ENCODE measurements around the gene SART3.

Gene SART3

DNA sequence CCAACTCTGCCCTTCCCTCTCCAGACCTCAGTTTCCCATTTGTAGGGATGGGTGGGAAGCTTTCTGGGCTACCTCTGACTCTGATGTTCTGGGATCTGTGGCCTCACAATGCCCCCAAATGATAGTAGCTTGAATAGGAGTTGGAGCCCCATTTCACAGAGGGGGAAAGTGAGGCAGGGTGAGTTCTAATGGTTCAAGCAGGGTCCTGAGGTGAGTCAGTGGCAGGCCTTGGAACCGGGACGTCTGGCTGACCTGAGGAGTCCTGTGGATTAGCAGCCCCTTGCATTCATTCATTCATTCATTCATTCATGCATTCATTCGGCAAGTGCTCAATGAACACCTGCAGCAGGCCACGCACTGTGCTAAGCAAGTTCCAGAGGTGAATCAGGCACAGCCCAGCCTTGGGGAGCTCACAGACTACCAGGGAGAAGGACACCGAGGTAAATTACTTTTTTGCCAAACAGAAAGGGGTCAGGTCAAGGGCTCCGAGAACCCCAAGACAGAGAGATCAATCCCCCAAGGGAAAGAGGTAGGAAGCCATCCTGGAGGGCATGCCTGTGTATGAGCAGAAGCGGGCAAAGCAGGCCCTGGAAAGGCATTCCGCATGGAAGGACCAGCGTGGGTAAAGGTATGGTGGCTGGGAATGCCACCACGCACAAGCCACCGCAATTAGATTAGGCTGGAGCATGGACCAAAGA is 37.7 kb upstream of the SART3 start:
- no peaks in the 10 kb centered on the region for H3K4me1 ChIP-seq (ENCODE audit: control insufficient read depth in 1 of 2, insufficient read depth in 1 of 2, low read depth in 1 of 2, low read length in 1 of 2)
- peaks cover 8% of the 10 kb centered on the region for H3K27me3 ChIP-seq
- H3K4me3 ChIP-seq (ENCODE audit: low read depth in 1 of 2, low read length in 1 of 2), result no peak overlapping the region
- no peaks in the 10 kb centered on the region for H3K9me3 ChIP-seq
- TF ChIP-seq, protein P1, sequence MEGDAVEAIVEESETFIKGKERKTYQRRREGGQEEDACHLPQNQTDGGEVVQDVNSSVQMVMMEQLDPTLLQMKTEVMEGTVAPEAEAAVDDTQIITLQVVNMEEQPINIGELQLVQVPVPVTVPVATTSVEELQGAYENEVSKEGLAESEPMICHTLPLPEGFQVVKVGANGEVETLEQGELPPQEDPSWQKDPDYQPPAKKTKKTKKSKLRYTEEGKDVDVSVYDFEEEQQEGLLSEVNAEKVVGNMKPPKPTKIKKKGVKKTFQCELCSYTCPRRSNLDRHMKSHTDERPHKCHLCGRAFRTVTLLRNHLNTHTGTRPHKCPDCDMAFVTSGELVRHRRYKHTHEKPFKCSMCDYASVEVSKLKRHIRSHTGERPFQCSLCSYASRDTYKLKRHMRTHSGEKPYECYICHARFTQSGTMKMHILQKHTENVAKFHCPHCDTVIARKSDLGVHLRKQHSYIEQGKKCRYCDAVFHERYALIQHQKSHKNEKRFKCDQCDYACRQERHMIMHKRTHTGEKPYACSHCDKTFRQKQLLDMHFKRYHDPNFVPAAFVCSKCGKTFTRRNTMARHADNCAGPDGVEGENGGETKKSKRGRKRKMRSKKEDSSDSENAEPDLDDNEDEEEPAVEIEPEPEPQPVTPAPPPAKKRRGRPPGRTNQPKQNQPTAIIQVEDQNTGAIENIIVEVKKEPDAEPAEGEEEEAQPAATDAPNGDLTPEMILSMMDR (IDR thresholded peaks at IDR 0.05), result no peak
- H3K27ac ChIP-seq, result no peak overlapping the region
- no peaks in the 10 kb centered on the region for H3K36me3 ChIP-seq

DNA sequence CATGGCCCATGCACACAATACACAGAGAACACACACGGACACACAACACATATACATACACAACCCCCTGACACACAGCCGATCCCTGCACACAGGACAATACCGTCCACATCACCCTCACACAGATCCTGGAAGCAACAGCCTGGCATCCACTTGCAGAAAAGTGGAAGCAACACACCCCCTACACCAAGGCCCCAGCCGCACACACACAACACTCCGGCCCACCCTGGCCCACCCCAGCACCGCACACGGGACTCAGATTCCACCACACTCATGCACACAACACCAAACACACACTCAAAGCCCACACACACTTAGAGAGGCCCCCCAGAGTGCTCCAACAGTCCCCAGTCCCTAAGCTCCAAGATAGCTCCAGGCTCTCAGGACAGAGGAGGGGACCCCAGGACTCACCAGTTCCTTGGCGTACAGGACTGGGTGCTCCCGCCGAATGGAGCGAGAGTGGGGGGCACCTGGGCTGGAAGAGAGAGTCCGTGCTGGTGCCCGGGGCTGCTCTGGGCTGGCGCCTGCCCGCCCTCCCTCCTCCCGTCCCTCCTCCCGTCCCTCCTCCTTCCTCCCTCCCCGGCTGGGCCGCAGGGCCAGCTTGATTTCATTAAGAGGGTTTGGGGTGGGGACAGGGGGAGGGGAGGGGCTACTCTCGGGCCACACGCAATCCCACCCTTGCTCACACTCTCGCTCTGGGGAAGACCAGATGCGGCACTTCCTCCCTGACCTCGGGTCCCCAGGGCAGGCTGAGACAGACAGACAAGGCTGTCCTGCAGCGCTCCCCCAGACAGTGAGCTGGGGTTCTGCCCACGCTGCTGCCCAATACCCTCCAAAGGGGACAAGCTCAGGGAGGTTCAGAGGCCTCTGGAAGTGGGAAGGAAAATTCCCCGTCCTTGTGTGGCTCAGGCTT is 36.8 kb upstream of the SART3 start, which contains the start of gene TMEM119:
TMEM119 (minus strand) TSS at position 526 of the 913 bp plus-strand sequence. CDS start 5,701 bp downstream, outside the sequence.
- Histone ChIP-seq H3K9me3 (no peaks in the 10 kb centered on the region), H3K4me3 (ENCODE audit: low read depth in 1 of 2, low read length in 1 of 2) (no peak within 1 kb of the TSS), H3K36me3 (no peaks in the 10 kb centered on the region), H3K27ac (no peak within 1 kb of the TSS), H3K4me1 (ENCODE audit: control insufficient read depth in 1 of 2, insufficient read depth in 1 of 2, low read depth in 1 of 2, low read length in 1 of 2) (no peaks in the 10 kb centered on the region), H3K27me3 (peaks cover 8% of the 10 kb centered on the region)
- TF ChIP-seq, protein P1 (IDR thresholded peaks at IDR 0.05), result no peak

DNA sequence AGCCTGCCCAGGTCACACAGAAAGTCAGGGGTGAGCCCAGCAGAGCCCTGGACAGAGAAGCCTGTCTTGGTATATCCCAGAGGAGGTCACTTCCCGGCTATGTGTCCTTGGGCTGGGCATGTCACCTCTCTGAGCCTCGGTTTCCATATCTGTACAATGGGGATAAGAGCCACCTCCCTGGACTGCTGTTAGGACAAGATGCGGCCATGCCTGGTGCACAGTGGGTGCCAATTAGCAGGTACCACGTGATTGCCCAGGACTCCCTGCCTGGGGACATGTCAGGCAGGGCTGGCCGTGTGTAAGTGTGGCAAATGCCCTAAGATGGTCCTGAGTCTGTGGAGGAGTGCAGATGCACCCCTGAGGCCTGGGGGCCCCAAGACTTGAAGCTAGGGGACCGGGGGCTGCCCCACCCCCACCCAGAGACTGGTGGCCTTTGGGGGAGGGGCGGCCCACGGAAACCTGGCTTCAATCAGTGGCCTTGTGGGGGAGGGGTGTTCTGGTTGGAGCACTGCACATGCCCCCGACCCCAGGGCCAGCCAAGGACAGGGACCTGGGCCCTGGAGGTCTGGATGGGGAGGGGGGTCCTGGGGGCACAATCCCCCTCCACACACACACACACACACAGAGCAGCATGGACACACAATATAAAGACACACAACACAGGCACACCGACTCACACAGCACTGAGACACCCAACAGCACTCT is 36.0 kb upstream of the SART3 start:
- Histone ChIP-seq H3K36me3 (no peaks in the 10 kb centered on the region), H3K9me3 (no peaks in the 10 kb centered on the region), H3K27me3 (peaks cover 8% of the 10 kb centered on the region), H3K27ac (no peak overlapping the region), H3K4me3 (ENCODE audit: low read depth in 1 of 2, low read length in 1 of 2) (no peak overlapping the region), H3K4me1 (ENCODE audit: control insufficient read depth in 1 of 2, insufficient read depth in 1 of 2, low read depth in 1 of 2, low read length in 1 of 2) (no peaks in the 10 kb centered on the region)
- TF ChIP-seq, protein P1 (IDR thresholded peaks at IDR 0.05), result no peak

DNA sequence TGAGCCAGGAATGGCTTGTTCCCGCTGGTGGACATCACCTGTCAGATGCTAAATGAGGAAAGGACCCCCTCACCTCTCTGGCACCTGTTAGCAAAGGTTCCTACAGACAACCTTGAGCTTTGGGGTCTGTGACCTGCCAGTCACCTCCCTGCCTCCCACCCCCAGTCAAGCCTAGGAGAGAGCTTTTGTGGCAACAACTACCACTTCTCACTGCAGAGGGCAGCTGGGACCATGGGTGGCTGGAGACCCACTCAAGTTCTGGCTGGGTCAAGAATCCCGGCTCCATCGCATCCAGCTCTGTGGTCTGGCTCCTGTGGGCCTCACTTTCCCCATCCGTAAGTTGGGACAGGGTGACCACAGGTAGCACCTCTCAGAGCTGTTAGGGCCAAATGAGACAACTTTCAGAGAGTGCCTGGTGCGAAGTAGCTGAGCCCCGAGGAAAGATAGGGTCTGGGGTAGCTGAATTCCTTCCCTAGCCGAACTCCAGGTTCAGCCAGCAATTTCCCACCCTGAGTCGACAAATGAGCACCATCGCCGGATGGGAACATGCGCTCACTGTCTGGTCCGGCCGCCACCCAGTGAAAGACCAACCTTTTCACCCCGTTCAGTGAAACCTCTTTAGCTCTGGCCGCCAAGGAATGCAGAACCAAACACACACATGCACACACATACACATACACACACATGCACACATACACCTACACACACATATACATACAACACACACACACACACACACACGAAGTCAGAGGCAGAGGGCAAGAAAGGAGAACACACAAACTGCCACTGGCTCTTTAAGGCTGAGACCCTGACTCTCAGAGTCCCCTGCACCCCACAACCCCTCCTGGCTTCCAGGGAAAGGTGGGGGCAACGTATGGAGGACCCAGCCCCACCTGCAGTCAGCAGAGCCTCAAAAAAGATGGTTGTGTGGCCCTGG is 35.0 kb upstream of the SART3 start:
- Histone ChIP-seq H3K36me3 (no peaks in the 10 kb centered on the region), H3K27ac (no peak overlapping the region), H3K27me3 (peaks cover 8% of the 10 kb centered on the region), H3K4me3 (ENCODE audit: low read depth in 1 of 2, low read length in 1 of 2) (no peak overlapping the region), H3K4me1 (ENCODE audit: control insufficient read depth in 1 of 2, insufficient read depth in 1 of 2, low read depth in 1 of 2, low read length in 1 of 2) (no peaks in the 10 kb centered on the region), H3K9me3 (no peaks in the 10 kb centered on the region)
- TF ChIP-seq, protein P1 (IDR thresholded peaks at IDR 0.05), result no peak
